ENCODE measurements around the gene ME3.

DNA sequence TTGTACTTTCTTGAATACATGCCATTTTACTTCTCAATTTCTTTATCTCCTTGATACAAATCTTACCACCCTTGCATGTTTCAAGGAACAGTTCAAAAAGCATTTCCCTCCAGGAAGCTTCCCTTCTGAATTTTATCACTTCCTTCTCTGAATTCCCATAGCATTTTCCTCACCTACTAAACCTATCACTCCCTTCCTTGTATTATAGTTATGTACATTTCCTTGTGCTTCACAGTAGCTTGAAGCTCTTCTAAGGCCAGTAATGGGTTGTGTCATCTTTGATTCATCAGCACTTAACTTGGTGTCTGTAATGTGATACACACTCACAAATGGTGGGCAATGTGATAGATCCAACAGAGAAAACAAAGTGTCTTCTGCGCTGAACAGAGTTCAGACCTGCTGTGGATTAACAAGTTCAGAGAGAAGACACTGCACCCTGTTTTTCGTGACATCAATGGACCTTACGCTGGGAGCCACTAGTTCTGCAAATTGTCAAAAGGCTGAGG lies 170.2 kb downstream of the ME3 start:
- TF ChIP-seq, protein P1, sequence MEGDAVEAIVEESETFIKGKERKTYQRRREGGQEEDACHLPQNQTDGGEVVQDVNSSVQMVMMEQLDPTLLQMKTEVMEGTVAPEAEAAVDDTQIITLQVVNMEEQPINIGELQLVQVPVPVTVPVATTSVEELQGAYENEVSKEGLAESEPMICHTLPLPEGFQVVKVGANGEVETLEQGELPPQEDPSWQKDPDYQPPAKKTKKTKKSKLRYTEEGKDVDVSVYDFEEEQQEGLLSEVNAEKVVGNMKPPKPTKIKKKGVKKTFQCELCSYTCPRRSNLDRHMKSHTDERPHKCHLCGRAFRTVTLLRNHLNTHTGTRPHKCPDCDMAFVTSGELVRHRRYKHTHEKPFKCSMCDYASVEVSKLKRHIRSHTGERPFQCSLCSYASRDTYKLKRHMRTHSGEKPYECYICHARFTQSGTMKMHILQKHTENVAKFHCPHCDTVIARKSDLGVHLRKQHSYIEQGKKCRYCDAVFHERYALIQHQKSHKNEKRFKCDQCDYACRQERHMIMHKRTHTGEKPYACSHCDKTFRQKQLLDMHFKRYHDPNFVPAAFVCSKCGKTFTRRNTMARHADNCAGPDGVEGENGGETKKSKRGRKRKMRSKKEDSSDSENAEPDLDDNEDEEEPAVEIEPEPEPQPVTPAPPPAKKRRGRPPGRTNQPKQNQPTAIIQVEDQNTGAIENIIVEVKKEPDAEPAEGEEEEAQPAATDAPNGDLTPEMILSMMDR (IDR thresholded peaks at IDR 0.05), result no peak
- TF ChIP-seq POLR2AphosphoS5 (IDR thresholded peaks at IDR 0.05) (no peak), POLR2A (IDR thresholded peaks at IDR 0.05) (no peak)

All from gastroesophageal sphincter (tissue), 3 donors.